GM18519 (cell line): ENCODE data around the gene GULP1.

Experiments used
- ATAC-seq: cut with Tn5 transposase; IDR thresholded peaks from one replicate; pipeline ENCODE4 v1.9.1; 2021; ENCODE audit warnings: mild to moderate bottlenecking, moderate library complexity; ENCODE audit not compliant: unreplicated experiment, low FRiP score

The GULP1 gene

DNA sequence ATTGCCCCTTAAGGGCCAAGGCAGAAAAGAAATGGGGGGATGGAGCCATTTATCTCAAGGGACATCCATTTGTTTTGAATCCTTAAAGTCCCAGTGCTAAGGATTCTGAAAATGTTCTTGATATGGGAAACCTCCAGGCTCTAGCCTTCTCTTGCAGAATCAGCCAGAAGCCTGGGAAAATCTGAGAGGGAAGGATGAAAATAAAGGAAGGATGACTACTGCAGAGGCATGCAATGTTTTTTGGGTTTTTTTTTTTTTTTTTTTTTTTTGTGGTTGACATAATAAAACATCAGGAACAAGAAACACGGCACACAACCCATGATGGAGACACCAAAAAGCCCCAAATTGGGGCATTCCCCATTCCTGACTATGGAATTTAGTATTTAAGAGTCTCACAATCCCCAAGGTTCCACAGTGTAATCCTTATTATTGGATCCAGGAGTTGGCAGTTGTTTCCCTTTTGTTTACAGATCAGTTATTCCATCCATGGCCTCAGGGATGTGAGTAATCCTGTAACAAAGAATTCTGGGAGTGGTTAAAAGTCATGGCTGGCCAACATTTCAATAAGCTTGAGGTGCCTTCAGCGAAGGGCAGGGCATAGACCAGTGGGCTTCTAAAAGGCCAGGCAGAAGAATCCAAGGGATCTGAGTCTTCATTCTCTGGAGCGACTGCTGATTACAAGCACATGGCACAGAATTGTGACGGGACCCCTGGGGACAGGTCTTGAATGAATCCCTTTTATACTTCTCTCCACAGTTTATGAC lies 337.5 kb downstream of the GULP1 start:
- ATAC-seq, result no peak

- ATAC-seq, result no peak
Measured at GRCh38 chr2:188629753-188630527, 338.3 kb downstream of the GULP1 start.

DNA sequence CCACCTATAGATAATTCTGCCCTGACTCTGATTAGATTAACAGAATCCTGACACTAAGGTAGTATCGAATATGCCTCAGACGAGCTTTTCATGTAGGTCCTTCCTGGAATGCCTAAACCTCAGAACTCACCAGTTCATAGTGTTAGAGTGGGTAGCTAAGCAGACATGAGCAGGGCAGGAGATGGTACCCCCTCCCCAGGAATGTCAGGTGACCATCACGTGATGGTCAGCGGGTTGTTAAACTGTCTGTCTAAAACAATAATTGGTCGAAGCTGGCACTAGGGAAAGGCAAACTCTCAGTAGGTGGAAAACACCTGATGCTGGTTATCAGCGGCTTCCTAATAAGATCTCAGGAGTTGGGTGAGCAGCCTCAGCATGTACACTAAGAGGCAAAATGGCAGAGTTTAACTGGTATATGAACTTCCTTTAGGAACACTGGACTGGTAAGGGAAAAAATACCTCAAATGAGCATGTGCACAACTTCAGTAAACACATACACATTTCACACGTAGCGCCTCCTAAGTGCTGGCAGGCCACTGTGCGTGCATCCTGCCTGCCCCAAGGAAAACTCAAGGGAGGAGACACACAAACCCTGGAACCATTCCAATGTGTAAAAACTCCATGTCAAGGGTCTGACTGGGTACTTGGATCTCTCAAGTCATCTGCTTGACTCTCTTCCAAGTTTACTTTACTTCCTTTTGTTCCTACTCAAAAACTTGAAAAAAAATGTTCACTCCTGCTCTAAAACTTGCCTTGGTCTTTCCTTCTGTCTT lies 339.5 kb downstream of the GULP1 start:
- ATAC-seq, result no peak

- no peak for ATAC-seq
Measured at GRCh38 chr2:188634656-188635055, 343.0 kb downstream of the GULP1 start.
